Naive thymus-derived CD8-positive, alpha-beta T cell (primary cell): ENCODE results near the gene TFAM. TPM values are rescaled to one million over a fixed set of nuclear protein-coding genes. Genes with fewer than 3 reads are reported as not detected.

Experiments used
- ATAC-seq, 2 donors: fragments of 150-1000 bp; cut with Tn5 transposase in 1 of 2; sonication (Bioruptor Pico), chemical (Tn5 transposase) in 1 of 2; 1 replicate in 1 of 2; 2 replicates in 1 of 2; pipeline ENCODE4 v1.10.0; 2021; ENCODE audit warnings: mild to moderate bottlenecking in 2 of 2, moderate library complexity in 2 of 2
- POLR2A ChIA-PET: fragments of 350-600 bp; sonication (Branson Sonifier 250); formaldehyde crosslinking; loops from one replicate; lab custom pipeline; 2021; ENCODE audit warnings: antibody characterized with exemption; lab: Charles Lee
- DNase-seq, 10 donors: peaks; one replicate each; pipeline versions ENCODE4 v3.0.0 to v3.0.0-alpha.2; 2020 to 2022
- H3K27ac Mint-ChIP-seq, 10 donors: one replicate each; pipeline ENCODE4 v1.8.0; 2020 to 2022; ENCODE audit warnings: mild to moderate bottlenecking in 10 of 10, mixed read lengths in 10 of 10, moderate library complexity in 4 of 10, inconsistent platforms in 1 of 10
- H3K27me3 Mint-ChIP-seq, 5 donors: one replicate each; pipeline ENCODE4 v1.8.0; 2021 to 2022; ENCODE audit warnings: mixed read lengths in 5 of 5
- H3K36me3 Mint-ChIP-seq, 3 donors: one replicate each; pipeline ENCODE4 v1.8.0; 2020 to 2022; ENCODE audit warnings: mixed read lengths in 3 of 3, mild to moderate bottlenecking in 2 of 3, inconsistent platforms in 1 of 3
- H3K4me1 Mint-ChIP-seq, 4 donors: one replicate each; pipeline ENCODE4 v1.8.0; 2021 to 2022; ENCODE audit warnings: mixed read lengths in 4 of 4
- H3K4me3 Mint-ChIP-seq, 10 donors: one replicate each; pipeline ENCODE4 v1.8.0; 2020 to 2022; ENCODE audit warnings: mild to moderate bottlenecking in 10 of 10, mixed read lengths in 10 of 10, moderate library complexity in 6 of 10, inconsistent platforms in 1 of 10
- H3K9me3 Mint-ChIP-seq, 9 donors: one replicate each; pipeline ENCODE4 v1.8.0; 2020 to 2022; ENCODE audit warnings: mixed read lengths in 9 of 9, mild to moderate bottlenecking in 3 of 9, inconsistent platforms in 1 of 9, moderate library complexity in 1 of 9
- polyA plus RNA-seq, 3 donors: library from polyadenylated mRNA; unstranded; fragments of 300-500 nt; fragmentation: Illumina TruSeq; gene quantifications; one replicate each; pipeline ENCODE4 v1.2.3, GENCODE V29; 2021
- total RNA-seq, 8 experiments: library from RNA in 2 of 8; stranded (reverse) in 2 of 8; gene quantifications; one replicate each; pipeline ENCODE4 v1.2.3 and lab custom pipeline; 2021 to 2026

TFAM gene
- total and polyA plus RNA-seq, 5 experiments from 2014 or later = 50.3 to 61.4 (median 52.7) TPM

- H3K4me3 Mint-ChIP-seq = peak overlapping the region in 1 of 10 donors; percentile 20
- ATAC-seq (no peak), DNase-seq (no peak)
- peak overlapping the region in 3 of 10 donors; percentile 13 to 51 (median 47) for H3K27ac Mint-ChIP-seq
- no peaks in the 10 kb centered on the region for H3K9me3 Mint-ChIP-seq
- POLR2A ChIA-PET = no interaction called here
- peaks cover 0 to 10% (median 9%) of the 10 kb centered on the region in 3 donors for H3K36me3 Mint-ChIP-seq
- H3K27me3 Mint-ChIP-seq = no peaks in the 10 kb centered on the region
- H3K4me1 Mint-ChIP-seq = peaks cover 21 to 56% (median 40%) of the 10 kb centered on the region in 4 donors
Observed at GRCh38 chr10:58358314-58358933, 26.8 kb upstream of the TFAM start.

GRCh38 chr10:58358947-58359346 is 26.3 kb upstream of the TFAM start:
- Mint-ChIP-seq H3K9me3 (no peaks in the 10 kb centered on the region), H3K36me3 (peaks cover 0 to 15% (median 9%) of the 10 kb centered on the region in 3 donors), H3K4me1 (peaks cover 21 to 55% (median 39%) of the 10 kb centered on the region in 4 donors), H3K27ac (peak overlapping the region in 3 of 10 donors; percentile 47 to 51 (median 47)), H3K4me3 (no peak overlapping the region), H3K27me3 (no peaks in the 10 kb centered on the region)
- POLR2A ChIA-PET = no interaction called here
- DNase-seq (no peak), ATAC-seq (no peak)

GRCh38 chr10:58359541-58359940 is 25.7 kb upstream of the TFAM start:
- H3K4me1 Mint-ChIP-seq = peaks cover 21 to 53% (median 37%) of the 10 kb centered on the region in 4 donors
- H3K27me3 Mint-ChIP-seq = no peaks in the 10 kb centered on the region
- no peaks in the 10 kb centered on the region for H3K9me3 Mint-ChIP-seq
- POLR2A ChIA-PET = interaction anchor here (1.2 kb wide), 1 partner anchor 9 kb away, joined by 3 read pairs; no protein-coding TSS in a partner anchor
- peak overlapping the region in 4 of 10 donors; percentile 5 to 20 (median 10) for H3K4me3 Mint-ChIP-seq
- DNase-seq (no peak), ATAC-seq (no peak)
- H3K36me3 Mint-ChIP-seq = peaks cover 0 to 21% (median 13%) of the 10 kb centered on the region in 3 donors
- H3K27ac Mint-ChIP-seq = peak overlapping the region in 2 of 10 donors; percentile 39 to 47

- H3K4me1 Mint-ChIP-seq = peaks cover 19 to 47% (median 31%) of the 10 kb centered on the region in 4 donors
- POLR2A ChIA-PET = interaction anchor here (0.7 to 1.2 kb wide), 3 partner anchors 10 to 24 kb away, joined by 3 to 4 read pairs (median 3); partner anchors contain the start of gene TFAM
- peak overlapping the region in 4 of 10 donors; percentile 1 to 45 (median 30) for H3K27ac Mint-ChIP-seq
Observed at GRCh38 chr10:58360412-58361004, 24.7 kb upstream of the TFAM start.

GRCh38 chr10:58361353-58361752 is 23.9 kb upstream of the TFAM start:
- H3K4me1 Mint-ChIP-seq = peaks cover 16 to 45% (median 28%) of the 10 kb centered on the region in 4 donors
- ATAC-seq (no peak), DNase-seq (no peak)
- no peaks in the 10 kb centered on the region for H3K27me3 Mint-ChIP-seq
- POLR2A ChIA-PET = interaction anchor here (1.1 kb wide), 1 partner anchor 23 kb away, joined by 4 read pairs; the partner anchor contains the start of gene TFAM
- peaks cover 0 to 30% (median 19%) of the 10 kb centered on the region in 3 donors for H3K36me3 Mint-ChIP-seq
- H3K9me3 Mint-ChIP-seq = no peaks in the 10 kb centered on the region
- H3K27ac Mint-ChIP-seq = no peak overlapping the region
- H3K4me3 Mint-ChIP-seq = no peak overlapping the region

More at GRCh38 chr10:58360412-58361004, 24.7 kb upstream of the TFAM start:
- peak overlapping the region in 4 of 10 donors; percentile 5 to 13 (median 6) for H3K4me3 Mint-ChIP-seq
- peaks cover 0 to 27% (median 19%) of the 10 kb centered on the region in 3 donors for H3K36me3 Mint-ChIP-seq
- H3K9me3 Mint-ChIP-seq = no peaks in the 10 kb centered on the region
- ATAC-seq = no peak
- no peaks in the 10 kb centered on the region for H3K27me3 Mint-ChIP-seq
- DNase-seq = no peak

GRCh38 chr10:58362027-58362789 is 23.0 kb upstream of the TFAM start:
- POLR2A ChIA-PET = no interaction called here
- H3K4me1 Mint-ChIP-seq = peaks cover 13 to 39% (median 21%) of the 10 kb centered on the region in 4 donors
- H3K36me3 Mint-ChIP-seq = peaks cover 0 to 34% (median 19%) of the 10 kb centered on the region in 3 donors
- DNase-seq = no peak
- no peak overlapping the region for H3K4me3 Mint-ChIP-seq
- ATAC-seq = no peak
- no peaks in the 10 kb centered on the region for H3K9me3 Mint-ChIP-seq
- H3K27ac Mint-ChIP-seq = no peak overlapping the region
- no peaks in the 10 kb centered on the region for H3K27me3 Mint-ChIP-seq

- peaks cover 0 to 37% (median 10%) of the 10 kb centered on the region in 3 donors for H3K36me3 Mint-ChIP-seq
- no peaks in the 10 kb centered on the region for H3K4me1 Mint-ChIP-seq
- ATAC-seq (no peak), DNase-seq (no peak)
- no peak overlapping the region for H3K27ac Mint-ChIP-seq
- H3K27me3 Mint-ChIP-seq = no peaks in the 10 kb centered on the region
- POLR2A ChIA-PET = no interaction called here
- H3K9me3 Mint-ChIP-seq = no peaks in the 10 kb centered on the region
- H3K4me3 Mint-ChIP-seq = no peak overlapping the region
Observed at GRCh38 chr10:58367069-58367468, 18.1 kb upstream of the TFAM start.

GRCh38 chr10:58371473-58371872 is 13.7 kb upstream of the TFAM start:
- no peaks in the 10 kb centered on the region for H3K4me1 Mint-ChIP-seq
- no peak for ATAC-seq
- peaks cover 0 to 2% (median 0%) of the 10 kb centered on the region in 9 donors for H3K9me3 Mint-ChIP-seq
- no peak overlapping the region for H3K4me3 Mint-ChIP-seq
- POLR2A ChIA-PET = interaction anchor here (0.5 kb wide), 1 partner anchor 11 kb away, joined by 3 read pairs; no protein-coding TSS in a partner anchor
- no peaks in the 10 kb centered on the region for H3K27me3 Mint-ChIP-seq
- no peak overlapping the region for H3K27ac Mint-ChIP-seq
- DNase-seq = no peak
- H3K36me3 Mint-ChIP-seq = peaks cover 0 to 14% (median 0%) of the 10 kb centered on the region in 3 donors

GRCh38 chr10:58372607-58373441 is 12.4 kb upstream of the TFAM start:
- H3K4me3 Mint-ChIP-seq = no peak overlapping the region
- H3K27me3 Mint-ChIP-seq = no peaks in the 10 kb centered on the region
- H3K27ac Mint-ChIP-seq = peak overlapping the region in 1 of 10 donors; percentile 5
- DNase-seq = no peak
- H3K9me3 Mint-ChIP-seq = peaks cover 0 to 2% (median 0%) of the 10 kb centered on the region in 9 donors
- POLR2A ChIA-PET = no interaction called here
- peaks cover 0 to 7% (median 0%) of the 10 kb centered on the region in 3 donors for H3K36me3 Mint-ChIP-seq
- H3K4me1 Mint-ChIP-seq = no peaks in the 10 kb centered on the region
- ATAC-seq = no peak

GRCh38 chr10:58373442-58373827 is 11.8 kb upstream of the TFAM start:
- Mint-ChIP-seq H3K4me1 (no peaks in the 10 kb centered on the region), H3K4me3 (no peak overlapping the region), H3K27ac (no peak overlapping the region), H3K9me3 (peaks cover 0 to 2% (median 0%) of the 10 kb centered on the region in 9 donors), H3K27me3 (no peaks in the 10 kb centered on the region), H3K36me3 (peaks cover 0 to 6% (median 0%) of the 10 kb centered on the region in 3 donors)
- no peak for DNase-seq
- POLR2A ChIA-PET = no interaction called here
- ATAC-seq = no peak

- Mint-ChIP-seq H3K27ac (peak overlapping the region in 2 of 10 donors; percentile 5 to 97), H3K27me3 (no peaks in the 10 kb centered on the region)
Observed at GRCh38 chr10:58382489-58382995, 2.7 kb upstream of the TFAM start.

More at GRCh38 chr10:58382489-58382995, 2.7 kb upstream of the TFAM start:
- POLR2A ChIA-PET = no interaction called here
- Mint-ChIP-seq H3K4me1 (peaks cover 19 to 44% (median 38%) of the 10 kb centered on the region in 4 donors), H3K4me3 (no peak overlapping the region), H3K36me3 (peaks cover 0 to 10% (median 0%) of the 10 kb centered on the region in 3 donors), H3K9me3 (no peaks in the 10 kb centered on the region)
- DNase-seq (no peak), ATAC-seq (no peak)
